A204.1 (cell line): Measurements from ENCODE around the gene ZNF483.
"Not testable (repeated sequence)": the region's sequence is repeated elsewhere in the genome, so short reads cannot be mapped to it uniquely, and the experiment has no call there.

Experiments
- FAIRE-seq: peaks from 2 replicates; lab custom pipeline; 2012; peaks lifted over from hg19 to GRCh38; lab: Jason Lieb, UNC

The ZNF483 gene

DNA sequence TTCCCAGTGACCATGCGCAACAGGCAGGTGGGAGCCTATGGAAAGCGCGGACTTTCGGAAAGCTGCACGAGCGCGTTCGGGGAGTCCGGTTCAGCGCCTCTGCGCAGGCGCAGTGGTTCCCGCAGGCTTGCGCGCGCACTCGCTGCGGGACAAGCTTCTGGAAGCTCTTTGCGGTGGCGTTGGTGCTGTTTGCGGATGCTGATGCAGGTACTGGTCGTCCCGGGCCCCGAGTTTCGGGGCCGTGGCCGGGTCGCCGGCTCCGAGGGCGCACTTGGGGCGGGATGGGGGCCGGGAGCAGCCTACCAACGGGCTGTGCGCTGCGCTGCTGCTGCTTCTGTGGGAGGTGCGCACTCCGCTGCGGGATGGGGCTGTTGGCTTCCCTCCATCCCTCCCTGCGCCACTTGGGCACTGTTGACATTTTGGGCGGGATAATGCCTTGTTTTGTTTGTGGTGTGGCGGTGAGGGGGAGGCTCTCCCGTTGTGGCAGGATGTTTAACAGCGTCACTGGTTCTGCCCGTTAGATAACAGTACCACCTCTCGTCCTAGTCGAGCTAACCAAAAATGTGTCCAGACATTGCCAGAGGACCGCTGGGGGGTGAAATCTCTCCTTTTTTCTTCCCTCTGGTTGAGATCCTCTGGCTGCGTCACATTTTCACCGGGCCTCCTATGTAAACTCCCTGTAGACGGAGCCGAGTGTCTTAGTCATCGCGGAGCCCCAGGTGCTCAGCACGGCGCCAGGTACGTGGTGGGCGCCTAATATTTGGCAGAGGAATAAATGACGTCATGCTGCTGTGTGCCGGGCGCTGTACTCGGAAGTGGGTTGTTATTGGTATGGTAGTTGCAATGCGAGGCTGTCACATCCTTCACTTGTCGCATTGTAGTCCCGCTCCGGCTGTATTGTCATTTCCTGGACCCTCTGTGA, at the start of gene ZNF483:
Gene ZNF483 (plus strand): TSS at position 124 of the 922 bp plus-strand sequence. CDS start 2,217 bp downstream, outside the sequence.
- FAIRE-seq = peak; percentile 88

DNA sequence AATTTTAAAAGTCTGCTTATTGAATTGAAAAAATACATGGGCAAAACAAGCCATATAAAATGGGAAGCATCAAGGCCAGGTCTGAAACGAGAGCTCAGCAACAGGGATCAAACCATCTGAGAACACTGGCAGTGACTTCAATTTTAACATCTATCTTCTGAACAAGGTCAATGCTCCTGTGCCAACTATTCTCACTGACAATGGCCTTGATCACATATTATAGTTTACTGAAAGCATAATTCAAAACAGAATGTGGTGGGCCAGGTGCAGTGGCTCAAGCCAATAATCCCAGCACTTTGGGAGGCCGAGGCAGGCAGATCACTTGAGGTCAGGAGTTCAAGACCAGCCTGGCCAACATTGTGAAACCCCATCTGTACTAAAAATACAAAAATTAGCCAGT, 49.8 kb upstream of the ZNF483 start:
- FAIRE-seq = no peak

GRCh38 chr9:111477677-111478076, 47.3 kb upstream of the ZNF483 start:
- no peak for FAIRE-seq

DNA sequence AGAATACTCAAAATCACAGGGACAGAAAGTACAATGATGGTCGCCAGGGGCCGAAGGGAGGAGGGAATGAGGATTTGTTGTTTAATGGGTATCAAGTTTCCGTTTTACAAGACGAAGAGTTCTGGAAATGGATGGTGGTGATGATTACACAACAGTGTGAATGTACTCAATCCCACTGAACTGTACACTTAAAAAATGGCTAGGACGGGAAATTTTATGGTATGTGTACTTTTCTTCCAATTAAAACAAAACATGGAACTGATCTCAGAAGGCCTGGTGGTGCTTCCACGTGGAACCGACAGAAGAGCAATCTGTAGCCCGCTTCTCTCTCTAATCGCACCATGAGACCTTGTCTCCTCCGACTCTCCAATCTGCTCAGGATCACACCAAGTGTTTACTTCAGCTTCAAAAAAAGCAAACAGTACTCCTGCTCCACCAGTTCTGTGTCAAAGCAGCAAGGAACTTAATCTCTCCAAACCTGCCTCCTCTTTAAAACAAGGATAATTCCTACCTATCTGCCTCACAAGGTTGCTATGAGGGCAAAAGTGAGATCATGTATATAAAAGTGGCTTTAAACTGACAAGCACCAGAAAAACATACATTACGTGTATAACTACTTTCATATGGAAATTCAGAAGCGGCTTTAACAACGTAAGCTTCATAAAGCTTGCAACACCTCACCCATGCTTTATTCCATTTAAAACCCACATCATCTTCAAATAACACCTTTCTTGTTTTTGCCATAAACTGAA, 42.9 kb upstream of the ZNF483 start:
- FAIRE-seq = no peak

GRCh38 chr9:111482694-111483438, 42.1 kb upstream of the ZNF483 start:
- FAIRE-seq = no peak

GRCh38 chr9:111483439-111483857, 41.5 kb upstream of the ZNF483 start:
- no peak for FAIRE-seq

DNA sequence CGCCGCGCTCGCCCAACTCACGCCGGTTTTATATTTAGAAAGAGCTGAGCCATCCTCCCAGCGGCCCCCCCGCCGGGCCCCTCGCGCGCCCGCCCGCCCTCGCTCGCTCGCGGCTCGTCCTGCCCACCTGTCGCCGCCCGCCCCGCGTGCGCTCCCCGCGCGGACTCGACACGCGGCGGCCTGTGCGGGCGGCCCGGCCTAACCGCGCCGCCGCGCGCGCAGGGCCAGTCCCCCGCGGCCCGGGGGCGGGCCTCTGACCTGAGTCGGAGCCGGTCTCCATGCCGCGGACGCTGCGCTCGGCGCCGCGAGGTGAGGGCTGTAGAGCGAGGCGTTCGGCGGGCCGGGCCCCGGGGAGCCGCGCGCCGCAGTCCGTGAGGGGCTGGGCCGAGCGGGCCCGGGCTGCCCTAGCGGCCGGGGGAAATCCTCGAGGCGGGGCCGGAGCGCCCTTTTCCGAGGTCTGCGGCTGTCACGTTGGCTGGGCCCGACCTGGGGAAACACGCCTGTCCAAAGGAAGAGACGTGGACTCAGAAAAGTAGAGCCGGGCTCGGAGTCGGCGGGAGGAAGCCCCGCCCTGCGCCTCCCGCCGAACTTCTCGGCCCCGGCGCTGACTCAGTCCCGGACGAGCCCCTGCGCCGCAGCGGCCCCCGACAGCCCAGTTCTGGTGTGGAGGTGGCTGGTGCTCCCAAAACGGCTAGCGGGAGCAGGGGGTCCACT, 41.0 kb upstream of the ZNF483 start, which contains the start of gene ECPAS:
Gene ECPAS (minus strand): TSS at position 526 of the 714 bp plus-strand sequence. CDS start 11,465 bp downstream, outside the sequence.
- no peak for FAIRE-seq

- no peak for FAIRE-seq
Observed at GRCh38 chr9:111484572-111484894, 40.4 kb upstream of the ZNF483 start.

DNA sequence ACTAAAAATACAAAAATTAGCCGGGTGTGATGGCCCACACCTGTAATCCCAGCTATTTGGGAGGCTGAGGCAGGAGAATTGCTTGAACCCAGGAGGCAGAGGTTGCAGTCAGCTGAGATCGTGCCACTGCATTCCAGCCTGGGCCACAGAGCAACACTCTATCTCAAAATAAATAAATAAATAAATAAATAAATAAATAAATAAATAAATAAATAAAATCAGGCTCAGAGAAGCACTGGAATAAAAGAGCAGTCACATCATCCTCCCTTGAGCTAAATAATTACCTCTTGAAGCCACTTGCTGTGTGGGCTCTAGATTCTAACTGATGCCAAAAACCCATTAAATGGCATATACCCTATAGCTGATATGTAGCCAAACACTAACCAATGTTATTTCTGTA, 27.8 kb upstream of the ZNF483 start:
- not testable (repeated sequence) for FAIRE-seq

GRCh38 chr9:111501005-111501562, 23.9 kb upstream of the ZNF483 start:
- FAIRE-seq = no peak

DNA sequence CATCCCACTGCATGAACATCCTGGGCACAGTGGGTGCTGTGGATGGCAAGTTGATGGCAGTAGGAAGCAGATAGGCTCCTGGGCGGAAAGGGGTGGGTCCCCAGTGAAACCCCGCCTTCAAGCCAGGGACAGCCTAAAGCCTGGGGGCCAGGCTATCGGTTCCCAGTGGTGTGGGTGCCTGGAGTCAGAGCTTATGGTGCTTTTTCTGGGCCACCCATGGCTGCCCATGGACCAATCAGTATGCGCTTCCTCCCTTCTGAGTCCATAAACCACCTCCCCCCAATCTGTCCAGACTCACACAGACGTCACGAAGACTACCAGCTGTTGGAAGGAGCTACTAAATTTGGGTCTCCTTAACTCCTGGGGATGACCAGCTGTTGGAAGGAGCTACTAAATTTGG, 23.3 kb upstream of the ZNF483 start:
- no peak for FAIRE-seq

- no peak for FAIRE-seq
Observed at GRCh38 chr9:111502506-111502905, 22.5 kb upstream of the ZNF483 start.

- not testable (repeated sequence) for FAIRE-seq
Observed at GRCh38 chr9:111511581-111511980, 13.4 kb upstream of the ZNF483 start.

DNA sequence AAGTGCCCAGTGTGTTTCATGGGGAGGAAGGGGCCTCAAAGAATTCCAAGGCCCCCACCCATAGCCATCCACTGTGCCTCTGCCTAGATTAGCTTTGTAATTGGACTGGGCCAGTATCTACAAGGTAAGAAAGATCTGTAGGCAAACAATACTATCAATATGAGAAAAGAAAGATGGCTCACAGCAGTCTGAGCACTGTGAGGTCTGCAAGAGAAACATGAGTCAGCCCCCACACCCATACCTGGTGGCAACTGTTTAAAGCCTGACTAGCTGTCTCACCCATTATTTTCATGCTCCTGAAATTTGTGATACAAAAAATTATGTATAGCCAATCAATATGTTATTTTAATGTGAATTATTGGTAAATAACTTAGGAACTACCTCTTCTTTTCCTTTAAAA, 10.0 kb upstream of the ZNF483 start:
- FAIRE-seq = no peak

- FAIRE-seq = no peak
Observed at GRCh38 chr9:111516061-111516465, 8.9 kb upstream of the ZNF483 start.

DNA sequence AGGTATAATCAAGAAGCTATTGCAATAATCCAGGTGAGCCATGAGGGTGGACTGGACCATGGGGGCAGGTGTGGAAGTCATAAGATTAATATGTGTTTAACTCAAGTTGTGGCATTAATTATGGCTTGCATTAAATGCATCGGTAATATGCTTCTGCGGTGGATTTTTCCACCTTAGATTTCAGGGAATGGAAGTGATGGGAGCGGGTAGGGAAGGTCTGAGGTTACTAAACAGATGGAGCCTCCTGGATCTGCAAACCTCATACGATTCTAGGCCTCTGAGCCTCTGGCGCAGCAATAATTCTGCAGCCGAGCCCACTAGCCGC, 286 bp upstream of the ZNF483 start:
- no peak for FAIRE-seq

DNA sequence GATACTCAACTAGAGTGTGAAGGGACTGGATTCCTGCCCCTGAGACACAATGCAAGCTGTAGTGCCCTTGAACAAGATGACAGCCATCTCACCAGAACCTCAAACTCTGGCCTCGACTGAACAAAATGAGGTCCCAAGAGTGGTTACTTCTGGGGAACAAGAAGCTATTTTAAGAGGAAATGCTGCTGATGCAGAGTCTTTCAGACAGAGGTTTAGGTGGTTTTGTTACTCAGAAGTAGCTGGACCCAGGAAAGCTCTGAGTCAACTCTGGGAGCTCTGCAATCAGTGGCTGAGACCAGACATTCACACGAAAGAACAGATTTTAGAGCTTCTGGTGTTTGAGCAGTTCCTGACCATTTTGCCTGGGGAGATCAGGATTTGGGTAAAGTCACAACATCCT, 2.4 kb downstream of the ZNF483 start:
- no peak for FAIRE-seq

DNA sequence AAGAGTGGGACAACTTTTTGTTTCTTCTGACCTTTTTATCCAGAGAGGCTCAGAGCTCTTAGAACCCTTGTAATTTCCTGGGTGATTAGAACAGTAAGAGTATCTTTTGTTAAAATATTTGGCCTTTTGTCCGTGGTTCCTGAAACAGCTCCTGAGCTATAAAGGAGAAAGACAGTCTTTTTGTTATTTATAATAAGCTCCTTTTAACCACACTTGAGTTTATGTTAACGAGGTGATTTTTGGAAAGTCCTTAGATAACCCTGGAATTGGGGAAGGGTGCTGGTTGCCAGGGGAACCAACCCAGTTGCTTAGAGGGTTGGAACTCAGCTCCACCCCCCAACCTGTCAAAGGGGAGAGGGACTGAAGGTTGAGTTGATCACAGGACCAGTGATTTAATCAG, 4.8 kb downstream of the ZNF483 start:
- no peak for FAIRE-seq

- no peak for FAIRE-seq
Observed at GRCh38 chr9:111531716-111532115, 6.7 kb downstream of the ZNF483 start.

DNA sequence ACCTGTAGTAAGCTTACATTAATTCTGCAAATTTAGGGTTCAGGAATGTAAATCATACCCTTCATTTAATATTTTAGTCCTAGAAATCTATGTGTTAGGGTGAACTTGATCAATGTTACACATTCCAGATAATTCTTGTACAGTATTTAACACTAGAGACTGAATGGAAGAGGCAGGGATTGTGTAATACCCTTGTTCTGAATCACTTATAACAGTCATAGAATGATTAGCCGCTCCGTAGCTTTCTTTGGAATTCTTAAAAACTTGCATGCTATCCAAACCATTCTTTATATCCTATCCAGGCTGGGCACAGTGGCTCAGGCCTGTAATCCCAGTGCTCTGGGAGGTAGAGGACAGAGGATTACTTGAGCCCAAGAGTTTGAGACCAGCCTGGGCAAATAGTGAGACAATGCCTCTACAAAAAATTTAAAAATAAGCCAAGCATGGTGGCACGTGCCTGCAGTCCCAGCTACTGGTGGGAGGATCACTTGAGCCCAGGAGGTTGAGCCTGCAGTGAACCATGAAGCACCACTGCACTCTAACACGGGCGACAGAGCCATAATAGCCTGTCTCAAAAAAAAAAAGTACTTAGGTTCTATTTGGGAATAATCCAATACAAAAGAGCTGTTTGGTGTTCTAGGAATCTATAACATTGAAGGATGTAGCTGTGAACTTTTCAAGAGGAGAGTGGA, 8.3 kb downstream of the ZNF483 start:
- no peak for FAIRE-seq
